ENCODE results near the gene SETD4. TPM values are rescaled to one million over a fixed set of nuclear protein-coding genes. Genes with fewer than 3 reads are reported as not detected.

The SETD4 gene
- total and polyA plus RNA-seq, 4 experiments from 2014 or later = 7.1 to 31.0 (median 20.3) TPM

DNA sequence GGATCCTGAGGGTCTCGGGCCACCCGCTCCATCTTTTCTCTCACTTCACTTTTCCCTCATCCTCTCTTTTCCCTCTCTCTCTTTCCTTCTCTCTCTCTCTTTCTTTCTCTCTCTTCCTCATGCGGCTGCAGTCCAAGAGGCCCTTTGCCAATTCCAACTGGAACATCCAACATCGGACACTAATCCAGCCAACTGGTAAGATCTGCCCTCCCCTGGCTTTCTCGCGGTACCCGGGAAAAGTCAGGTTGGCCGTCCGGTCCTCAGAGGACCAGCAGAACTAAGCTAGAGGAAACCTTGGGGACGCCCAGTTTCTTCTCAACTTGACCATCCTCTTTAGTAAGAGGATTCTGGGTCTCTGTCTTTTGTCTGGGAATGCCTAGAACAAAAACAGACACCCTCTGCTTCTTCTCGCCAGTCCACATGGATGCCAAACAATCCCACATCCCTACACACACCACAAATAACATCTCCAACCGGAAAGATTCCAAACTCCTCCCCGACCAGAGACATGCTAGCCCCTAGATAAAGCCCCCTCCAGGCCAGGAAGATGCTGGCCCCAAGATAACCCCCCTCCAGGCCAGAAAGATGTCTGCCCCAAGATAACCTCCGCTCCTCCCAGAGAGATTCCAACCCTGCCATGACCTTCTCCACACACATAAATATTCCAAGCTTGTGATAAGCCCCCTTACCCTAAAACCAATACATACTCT lies 3.2 kb upstream of the SETD4 start:
- ChIA-PET CTCF (ENCODE audit: partially characterized antibody) (interaction anchor here (0.6 kb wide), 1 partner anchor 16 kb away, joined by 3 read pairs; no protein-coding TSS in a partner anchor), POLR2A (ENCODE audit: partially characterized antibody) (no interaction called here)
- Mint-ChIP-seq H3K4me3 (no peak overlapping the region), H3K27me3 (no peaks in the 10 kb centered on the region), H3K4me1 (peaks cover 2 to 23% (median 8%) of the 10 kb centered on the region in 4 donors), H3K36me3 (peaks cover 0 to 13% of the 10 kb centered on the region in 2 donors), H3K27ac (peak overlapping the region in 1 of 7 donors; percentile 21), H3K9me3 (peaks cover 0 to 4% (median 0%) of the 10 kb centered on the region in 8 donors)
- intact Hi-C loops (cut with micrococcal nuclease) = loop anchor here (10.0 kb wide), 1 partner anchor 921 kb away; no protein-coding TSS in a partner anchor
- Histone ChIP-seq H3K4me3 (ENCODE audit: low read length in 2 of 2) (no peak overlapping the region), H3K9me3 (ENCODE audit: control insufficient read depth in 1 of 2, low read length in 2 of 2) (no peaks in the 10 kb centered on the region), H3K27ac (ENCODE audit: low read depth, low read length) (no peak overlapping the region), H3K27me3 (ENCODE audit: insufficient read depth, low read length) (no peaks in the 10 kb centered on the region), H3K4me1 (ENCODE audit: insufficient read depth, low read length) (peaks cover 11% of the 10 kb centered on the region), H3K36me3 (ENCODE audit: insufficient read depth, low read length) (no peaks in the 10 kb centered on the region)
- no peak for DNase-seq

DNA sequence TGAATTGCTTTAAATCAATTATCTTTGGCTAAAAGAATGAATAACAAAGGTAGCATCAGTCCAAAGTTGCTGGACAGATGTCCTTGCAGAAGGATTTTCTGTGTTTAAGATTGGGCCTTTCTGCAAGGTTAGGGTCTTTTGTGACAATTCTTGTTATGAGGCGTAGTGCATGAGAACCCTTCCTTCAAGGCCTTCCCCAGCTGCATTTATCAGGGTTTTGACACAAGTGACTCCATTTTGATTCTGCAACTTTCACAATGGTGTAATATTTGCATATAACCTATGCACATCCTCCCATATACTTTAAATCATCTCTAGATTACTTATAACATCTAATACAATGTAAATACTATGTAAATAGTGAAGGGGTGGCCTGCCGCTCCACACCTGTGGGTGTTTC lies 1.1 kb upstream of the SETD4 start:
- Mint-ChIP-seq H3K27ac (peak overlapping the region in 3 of 7 donors; percentile 22 to 99 (median 47)), H3K4me1 (peaks cover 8 to 34% (median 15%) of the 10 kb centered on the region in 4 donors), H3K27me3 (no peaks in the 10 kb centered on the region), H3K9me3 (peaks cover 0 to 1% (median 0%) of the 10 kb centered on the region in 8 donors), H3K36me3 (peaks cover 14 to 28% of the 10 kb centered on the region in 2 donors), H3K4me3 (peak overlapping the region in 6 of 8 donors; percentile 9 to 99 (median 94))
- H3K4me3 ChIP-seq (ENCODE audit: low read length in 2 of 2) = no peak overlapping the region
- H3K9me3 ChIP-seq (ENCODE audit: control insufficient read depth in 1 of 2, low read length in 2 of 2) = no peaks in the 10 kb centered on the region
- H3K27ac ChIP-seq (ENCODE audit: low read depth, low read length) = no peak overlapping the region
- DNase-seq = no peak
- no peaks in the 10 kb centered on the region for H3K27me3 ChIP-seq (ENCODE audit: insufficient read depth, low read length)
- peaks cover 7% of the 10 kb centered on the region for H3K36me3 ChIP-seq (ENCODE audit: insufficient read depth, low read length)
- intact Hi-C loops (cut with micrococcal nuclease) = loop anchor here (10.0 kb wide), 1 partner anchor 923 kb away; no protein-coding TSS in a partner anchor
- peaks cover 13% of the 10 kb centered on the region for H3K4me1 ChIP-seq (ENCODE audit: insufficient read depth, low read length)
- CTCF ChIA-PET (ENCODE audit: partially characterized antibody) = interaction anchor here (0.6 kb wide), 1 partner anchor 272 kb away, joined by 4 read pairs; no protein-coding TSS in a partner anchor
- POLR2A ChIA-PET (ENCODE audit: partially characterized antibody) = interaction anchor here (2.4 kb wide), 1 partner anchor 19 kb away, joined by 19 read pairs; no protein-coding TSS in a partner anchor

DNA sequence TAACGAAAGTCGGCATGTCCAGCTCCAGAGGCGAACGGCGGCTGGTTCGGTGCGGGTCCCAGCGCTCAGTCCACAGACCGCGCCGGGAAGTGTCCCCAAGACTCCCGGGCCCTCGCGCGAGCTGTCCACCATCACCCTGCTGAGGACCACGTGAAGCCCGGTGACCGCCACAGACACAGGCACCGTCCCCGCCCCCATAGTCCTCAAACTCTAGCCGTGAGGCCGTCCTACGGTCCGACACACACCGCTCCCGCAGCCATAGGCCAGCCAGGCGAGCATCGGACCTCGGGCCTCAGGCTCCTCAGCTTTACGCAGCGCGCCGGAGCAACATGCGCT lies 535 bp downstream of the SETD4 start:
- peak overlapping the region; percentile 98 to 99 (median 98) for H3K27ac Mint-ChIP-seq
- no peak for DNase-seq
- H3K9me3 ChIP-seq (ENCODE audit: control insufficient read depth in 1 of 2, low read length in 2 of 2) = no peaks in the 10 kb centered on the region
- peaks cover 0 to 1% (median 0%) of the 10 kb centered on the region in 8 donors for H3K9me3 Mint-ChIP-seq
- intact Hi-C loops (cut with micrococcal nuclease) = loop anchor here (1.0 to 10.0 kb wide), 5 partner anchors 10 to 1011 kb away; partner anchors contain the start of gene DOP1B
- H3K27me3 Mint-ChIP-seq = no peaks in the 10 kb centered on the region
- peak overlapping the region; percentile 93 to 99 (median 96) for H3K4me3 Mint-ChIP-seq
- POLR2A ChIA-PET (ENCODE audit: partially characterized antibody) = interaction anchor here (0.6 to 3.2 kb wide), 13 partner anchors 9 to 261 kb away, joined by 3 to 60 read pairs (median 6); partner anchors contain the start of genes CBR1, CBR3 and MORC3
- peaks cover 20% of the 10 kb centered on the region for H3K36me3 ChIP-seq (ENCODE audit: insufficient read depth, low read length)
- peak overlapping the region; percentile 83 for H3K27ac ChIP-seq (ENCODE audit: low read depth, low read length)
- no peaks in the 10 kb centered on the region for H3K27me3 ChIP-seq (ENCODE audit: insufficient read depth, low read length)
- H3K4me1 ChIP-seq (ENCODE audit: insufficient read depth, low read length) = peaks cover 13% of the 10 kb centered on the region
- H3K36me3 Mint-ChIP-seq = peaks cover 30 to 43% of the 10 kb centered on the region in 2 donors
- peaks cover 7 to 34% (median 14%) of the 10 kb centered on the region in 4 donors for H3K4me1 Mint-ChIP-seq
- peak overlapping the region; percentile 94 to 98 for H3K4me3 ChIP-seq (ENCODE audit: low read length in 2 of 2)
- CTCF ChIA-PET (ENCODE audit: partially characterized antibody) = interaction anchor here (0.6 to 2.4 kb wide), 7 partner anchors 10 to 106 kb away, joined by 3 to 18 read pairs (median 5); partner anchors contain the start of gene CBR1

DNA sequence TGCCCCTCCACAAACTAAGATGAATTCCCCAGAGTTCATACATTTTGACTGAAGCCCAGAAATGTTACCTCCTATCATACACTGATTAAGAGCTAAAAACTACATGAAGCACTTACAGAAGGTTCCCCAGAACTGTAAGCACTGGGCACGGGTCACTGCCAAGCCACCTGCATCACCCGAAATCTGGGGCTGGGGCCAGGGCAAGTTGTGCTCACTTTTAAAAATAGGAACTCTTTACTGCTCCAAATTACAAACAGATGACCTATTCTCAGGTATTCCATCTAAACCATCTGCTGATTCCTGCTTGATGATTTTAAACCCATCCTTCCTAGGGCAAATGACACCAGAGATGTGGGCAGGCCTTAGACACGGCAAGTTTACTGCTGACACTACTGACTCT lies 4.8 kb downstream of the SETD4 start:
- peaks cover 0 to 1% (median 0%) of the 10 kb centered on the region in 8 donors for H3K9me3 Mint-ChIP-seq
- Histone ChIP-seq H3K27ac (ENCODE audit: low read depth, low read length) (no peak overlapping the region), H3K4me1 (ENCODE audit: insufficient read depth, low read length) (peaks cover 16% of the 10 kb centered on the region), H3K27me3 (ENCODE audit: insufficient read depth, low read length) (no peaks in the 10 kb centered on the region), H3K4me3 (ENCODE audit: low read length in 2 of 2) (no peak overlapping the region), H3K9me3 (ENCODE audit: control insufficient read depth in 1 of 2, low read length in 2 of 2) (no peaks in the 10 kb centered on the region), H3K36me3 (ENCODE audit: insufficient read depth, low read length) (peaks cover 29% of the 10 kb centered on the region)
- no peaks in the 10 kb centered on the region for H3K27me3 Mint-ChIP-seq
- DNase-seq = no peak
- intact Hi-C loops (cut with micrococcal nuclease) = no loop called here
- no peak overlapping the region for H3K4me3 Mint-ChIP-seq
- peaks cover 53 to 65% of the 10 kb centered on the region in 2 donors for H3K36me3 Mint-ChIP-seq
- ChIA-PET CTCF (ENCODE audit: partially characterized antibody) (no interaction called here), POLR2A (ENCODE audit: partially characterized antibody) (interaction anchor here (1.0 kb wide), 1 partner anchor 26 kb away, joined by 3 read pairs; no protein-coding TSS in a partner anchor)
- no peak overlapping the region for H3K27ac Mint-ChIP-seq
- peaks cover 8 to 34% (median 20%) of the 10 kb centered on the region in 4 donors for H3K4me1 Mint-ChIP-seq

DNA sequence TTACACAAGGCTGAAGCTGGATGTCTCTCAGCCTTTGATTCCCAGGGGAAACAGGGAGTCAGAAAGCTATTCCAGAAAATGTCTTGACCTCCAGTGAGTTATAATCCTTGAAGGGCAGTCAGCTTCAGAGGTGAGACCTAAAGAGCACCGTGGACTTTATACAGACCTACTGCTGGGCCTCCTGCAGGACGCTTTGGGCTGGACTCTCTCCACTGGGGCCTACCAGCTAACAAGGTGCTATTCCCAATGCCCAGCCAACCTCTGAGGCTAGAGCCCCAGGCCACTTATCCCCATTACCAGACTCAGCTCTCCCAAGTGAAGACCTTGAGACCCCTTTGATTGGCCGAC lies 6.6 kb downstream of the SETD4 start:
- intact Hi-C loops (cut with micrococcal nuclease) = no loop called here
- peak overlapping the region in 1 of 7 donors; percentile 42 for H3K27ac Mint-ChIP-seq
- CTCF ChIA-PET (ENCODE audit: partially characterized antibody) = interaction anchor here (1.6 kb wide), 1 partner anchor 59 kb away, joined by 6 read pairs; no protein-coding TSS in a partner anchor
- Histone ChIP-seq H3K4me1 (ENCODE audit: insufficient read depth, low read length) (peaks cover 12% of the 10 kb centered on the region), H3K9me3 (ENCODE audit: control insufficient read depth in 1 of 2, low read length in 2 of 2) (no peaks in the 10 kb centered on the region), H3K4me3 (ENCODE audit: low read length in 2 of 2) (no peak overlapping the region), H3K27ac (ENCODE audit: low read depth, low read length) (no peak overlapping the region), H3K27me3 (ENCODE audit: insufficient read depth, low read length) (no peaks in the 10 kb centered on the region), H3K36me3 (ENCODE audit: insufficient read depth, low read length) (peaks cover 29% of the 10 kb centered on the region)
- peaks cover 69 to 72% of the 10 kb centered on the region in 2 donors for H3K36me3 Mint-ChIP-seq
- no peaks in the 10 kb centered on the region for H3K27me3 Mint-ChIP-seq
- H3K4me3 Mint-ChIP-seq = peak overlapping the region in 1 of 8 donors; percentile 5
- POLR2A ChIA-PET (ENCODE audit: partially characterized antibody) = interaction anchor here (0.6 to 1.3 kb wide), 2 partner anchors 16 to 28 kb away, joined by 3 to 6 read pairs; partner anchors contain the start of gene CBR1
- H3K4me1 Mint-ChIP-seq = peaks cover 7 to 26% (median 17%) of the 10 kb centered on the region in 4 donors
- H3K9me3 Mint-ChIP-seq = no peaks in the 10 kb centered on the region
- no peak for DNase-seq

DNA sequence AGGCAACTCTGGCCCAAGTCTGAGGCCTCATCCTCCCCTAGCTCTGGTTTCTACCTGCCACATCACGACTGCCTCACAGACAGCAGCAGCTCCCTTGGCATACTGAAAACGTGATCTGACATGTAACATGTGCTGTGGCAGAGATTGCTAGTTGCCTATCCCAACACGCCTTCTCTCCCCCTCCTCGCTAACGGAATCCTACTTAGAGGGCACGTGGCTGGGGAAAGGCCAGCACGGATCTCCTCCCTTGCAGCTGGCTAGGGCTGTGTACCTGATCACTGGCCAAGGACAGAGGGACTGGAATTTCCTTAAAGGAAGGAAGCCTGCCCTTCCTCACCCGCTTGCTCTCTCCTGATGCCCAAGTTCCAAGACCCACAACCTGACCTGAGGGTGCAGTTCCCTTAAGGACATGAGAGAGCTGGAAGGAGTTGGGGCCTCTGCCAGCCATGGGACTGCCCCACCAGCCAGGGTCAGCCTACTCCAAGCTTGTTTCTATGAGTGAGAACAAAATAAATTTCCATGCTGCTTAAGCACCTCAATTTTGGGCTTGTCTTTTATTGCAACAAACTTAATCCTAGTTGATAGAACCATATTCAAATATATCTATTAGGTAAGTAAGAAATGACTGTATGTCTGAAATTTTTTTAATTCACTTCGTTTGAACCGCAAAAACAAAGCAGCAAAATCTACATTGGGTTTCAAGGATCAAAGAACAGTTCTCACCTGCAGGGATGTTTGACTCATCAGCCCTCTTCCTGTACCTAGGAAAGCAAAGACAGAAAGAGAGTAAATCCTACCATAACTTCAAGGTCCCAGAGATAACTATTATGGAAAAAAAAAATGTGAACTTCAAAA lies 7.2 kb downstream of the SETD4 start:
- H3K27ac Mint-ChIP-seq = no peak overlapping the region
- peaks cover 71 to 74% of the 10 kb centered on the region in 2 donors for H3K36me3 Mint-ChIP-seq
- H3K4me1 Mint-ChIP-seq = peaks cover 7 to 20% (median 13%) of the 10 kb centered on the region in 4 donors
- no peaks in the 10 kb centered on the region for H3K27me3 ChIP-seq (ENCODE audit: insufficient read depth, low read length)
- peaks cover 29% of the 10 kb centered on the region for H3K36me3 ChIP-seq (ENCODE audit: insufficient read depth, low read length)
- no peaks in the 10 kb centered on the region for H3K27me3 Mint-ChIP-seq
- H3K27ac ChIP-seq (ENCODE audit: low read depth, low read length) = no peak overlapping the region
- H3K4me3 Mint-ChIP-seq = no peak overlapping the region
- no peaks in the 10 kb centered on the region for H3K9me3 Mint-ChIP-seq
- ChIA-PET CTCF (ENCODE audit: partially characterized antibody) (interaction anchor here (0.6 to 1.6 kb wide), 2 partner anchors 14 to 60 kb away, joined by 3 to 6 read pairs; no protein-coding TSS in a partner anchor), POLR2A (ENCODE audit: partially characterized antibody) (interaction anchor here (1.3 kb wide), 1 partner anchor 17 kb away, joined by 6 read pairs; the partner anchor contains the start of gene CBR1)
- H3K4me3 ChIP-seq (ENCODE audit: low read length in 2 of 2) = no peak overlapping the region
- no peak for DNase-seq
- no peaks in the 10 kb centered on the region for H3K9me3 ChIP-seq (ENCODE audit: control insufficient read depth in 1 of 2, low read length in 2 of 2)
- intact Hi-C loops (cut with micrococcal nuclease) = no loop called here
- peaks cover 9% of the 10 kb centered on the region for H3K4me1 ChIP-seq (ENCODE audit: insufficient read depth, low read length)
